Ecto neural progenitor cell (in vitro differentiated cells): ENCODE results near the gene SLC66A1.

ENCODE experiments used
- DNase-seq: peaks from one replicate; pipeline ENCODE4 v3.0.0-alpha.2; 2018; ENCODE audit warnings: low spot score

SLC66A1 gene

DNA sequence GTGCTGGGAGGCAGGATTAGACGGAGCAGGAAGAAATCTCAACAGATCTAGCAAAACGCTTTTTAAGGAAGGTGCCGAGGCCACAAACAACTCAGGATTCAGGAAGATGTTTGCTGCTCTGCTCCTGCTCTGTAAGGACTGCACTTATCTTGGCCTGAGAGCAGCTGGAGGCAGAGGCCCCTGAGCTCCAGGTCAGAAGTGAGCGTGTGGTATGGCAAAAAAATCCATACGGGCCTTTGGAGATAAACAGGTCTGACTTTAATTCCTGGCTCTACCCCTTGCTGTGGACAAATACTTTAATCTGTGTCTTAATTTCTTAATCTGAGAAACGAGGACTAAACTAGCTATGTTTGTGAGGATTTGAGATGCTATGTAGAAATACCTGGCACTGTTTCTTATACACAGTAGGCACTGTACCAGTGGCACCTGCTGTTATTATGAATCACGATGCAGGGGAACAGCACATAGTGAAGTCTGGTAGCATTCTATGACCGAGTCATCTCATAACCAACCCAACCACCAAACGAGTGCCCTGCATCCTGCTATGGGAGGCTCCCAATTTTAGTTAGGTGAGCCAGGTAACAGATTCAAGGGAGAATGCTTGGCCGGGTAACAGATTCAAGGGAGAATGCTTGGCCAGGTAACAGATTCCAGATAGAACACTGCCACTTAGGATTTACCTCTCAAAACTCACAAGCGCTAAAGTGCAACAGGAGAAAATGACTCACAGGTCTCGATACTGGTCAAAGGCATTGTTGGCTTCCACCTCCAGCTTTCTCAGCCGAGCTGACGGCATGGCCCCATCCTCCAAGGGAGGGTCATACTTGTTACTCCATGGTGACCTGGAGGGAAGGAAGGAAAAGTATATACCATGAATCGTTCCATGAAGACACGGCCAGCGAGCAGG, 65.9 kb downstream of the SLC66A1 start:
- no peak for DNase-seq
